ENCODE results near the gene IQCN. TPM values are rescaled to one million over a fixed set of nuclear protein-coding genes. Genes with fewer than 3 reads are reported as not detected.
A peak's percentile ranks its signal among the peaks of the same experiment; 100 is the strongest.

The IQCN gene
- total RNA-seq, 3 donors from 2014 or later (not counting 1 experiment from before 2014, with no cell fraction given), result 13.7 to 19.4 (median 15.6) TPM

GRCh38 chr19:18233224-18233825 lies 40.9 kb downstream of the IQCN start:
- Histone ChIP-seq H3K9me3 (ENCODE audit: control insufficient read depth, insufficient read depth, low read length) (peaks cover 10% of the 10 kb centered on the region), H3K4me1 (ENCODE audit: control insufficient read depth, insufficient read depth, low read length) (peaks cover 6% of the 10 kb centered on the region), H3K36me3 (ENCODE audit: control insufficient read depth, insufficient read depth, low read length) (no peaks in the 10 kb centered on the region), H3K27me3 (ENCODE audit: control insufficient read depth, insufficient read depth, low read length) (peaks cover 20% of the 10 kb centered on the region), H3K27ac (ENCODE audit: low read length) (no peak overlapping the region), H3K4me3 (ENCODE audit: low read length) (no peak overlapping the region)
- 21% methylated on average over 36 of the region's 37 CpGs for WGBS (ENCODE audit: insufficient coverage)
- intact Hi-C loops (cut with micrococcal nuclease), result no loop called here
- DNase-seq (peak; percentile 65 to 74), ATAC-seq (peak; percentile 61 to 98 (median 88))
- Mint-ChIP-seq H3K27ac (no peak overlapping the region), H3K36me3 (no peaks in the 10 kb centered on the region), H3K4me1 (peaks cover 0 to 8% of the 10 kb centered on the region in 2 donors), H3K9me3 (peaks cover 0 to 3% of the 10 kb centered on the region in 2 donors), H3K27me3 (ENCODE audit: low read depth in 2 of 2) (peaks cover 42 to 49% of the 10 kb centered on the region in 2 donors), H3K4me3 (no peak overlapping the region)
- no peak for TF ChIP-seq CTCF (IDR thresholded peaks at IDR 0.05)

- intact Hi-C loops (cut with micrococcal nuclease), result no loop called here
- Mint-ChIP-seq H3K4me1 (peaks cover 0 to 8% of the 10 kb centered on the region in 2 donors), H3K9me3 (peaks cover 0 to 3% of the 10 kb centered on the region in 2 donors), H3K27me3 (ENCODE audit: low read depth in 2 of 2) (peaks cover 44 to 53% of the 10 kb centered on the region in 2 donors), H3K27ac (no peak overlapping the region), H3K4me3 (no peak overlapping the region), H3K36me3 (no peaks in the 10 kb centered on the region)
- peak in 1 of 3 donors; percentile 12 for ATAC-seq
- Histone ChIP-seq H3K36me3 (ENCODE audit: control insufficient read depth, insufficient read depth, low read length) (no peaks in the 10 kb centered on the region), H3K9me3 (ENCODE audit: control insufficient read depth, insufficient read depth, low read length) (peaks cover 10% of the 10 kb centered on the region), H3K27me3 (ENCODE audit: control insufficient read depth, insufficient read depth, low read length) (peaks cover 20% of the 10 kb centered on the region), H3K27ac (ENCODE audit: low read length) (no peak overlapping the region), H3K4me3 (ENCODE audit: low read length) (no peak overlapping the region), H3K4me1 (ENCODE audit: control insufficient read depth, insufficient read depth, low read length) (peaks cover 6% of the 10 kb centered on the region)
- no peak for TF ChIP-seq CTCF (IDR thresholded peaks at IDR 0.05)
- 9% methylated on average over 46 of the region's 46 CpGs for WGBS (ENCODE audit: insufficient coverage)
- no peak for DNase-seq
Observed at GRCh38 chr19:18232540-18233223, 41.6 kb downstream of the IQCN start.

GRCh38 chr19:18231775-18232174 lies 42.5 kb downstream of the IQCN start:
- Mint-ChIP-seq H3K27me3 (ENCODE audit: low read depth in 2 of 2) (peaks cover 53 to 62% of the 10 kb centered on the region in 2 donors), H3K36me3 (no peaks in the 10 kb centered on the region), H3K27ac (no peak overlapping the region), H3K9me3 (peaks cover 0 to 3% of the 10 kb centered on the region in 2 donors), H3K4me1 (peaks cover 0 to 12% of the 10 kb centered on the region in 2 donors), H3K4me3 (no peak overlapping the region)
- no peak for TF ChIP-seq CTCF (IDR thresholded peaks at IDR 0.05)
- intact Hi-C loops (cut with micrococcal nuclease), result no loop called here
- WGBS (ENCODE audit: insufficient coverage), result 72% methylated on average over 1 of the region's 4 CpGs
- Histone ChIP-seq H3K4me3 (ENCODE audit: low read length) (no peak overlapping the region), H3K4me1 (ENCODE audit: control insufficient read depth, insufficient read depth, low read length) (peaks cover 6% of the 10 kb centered on the region), H3K36me3 (ENCODE audit: control insufficient read depth, insufficient read depth, low read length) (no peaks in the 10 kb centered on the region), H3K9me3 (ENCODE audit: control insufficient read depth, insufficient read depth, low read length) (peaks cover 10% of the 10 kb centered on the region), H3K27ac (ENCODE audit: low read length) (no peak overlapping the region), H3K27me3 (ENCODE audit: control insufficient read depth, insufficient read depth, low read length) (peaks cover 28% of the 10 kb centered on the region)
- DNase-seq (no peak), ATAC-seq (no peak)
